Measurements from ENCODE around the gene UBE2G2.

UBE2G2 gene

GRCh38 chr21:44819283-44820243 lies 17.9 kb upstream of the UBE2G2 start:
- DNase-seq: no peak
- Histone ChIP-seq H3K4me3 (ENCODE audit: control insufficient read depth in 1 of 7, extremely low read depth in 1 of 7, insufficient read depth in 4 of 7, low read depth in 2 of 7, low read length in 6 of 7) (peak overlapping the region in 2 of 7 experiments; percentile 73 to 81), H3K27me3 (replicated peaks in 2 of 5; ENCODE audit: control insufficient read depth in 4 of 5, insufficient read depth in 5 of 5, low read length in 4 of 5) (no peaks in the 10 kb centered on the region), H3K9me3 (ENCODE audit: control extremely low read depth in 1 of 5, control insufficient read depth in 4 of 5, insufficient read depth in 2 of 5, low read depth in 1 of 5, low read length in 4 of 5) (peaks cover 3 to 32% (median 20%) of the 10 kb centered on the region in 5 experiments), H3K27ac (ENCODE audit: insufficient read depth in 1 of 2, low read depth in 1 of 2, low read length in 2 of 2, poor library complexity in 1 of 2, severe bottlenecking in 2 of 2) (no peak overlapping the region), H3K4me1 (ENCODE audit: control extremely low read depth in 1 of 4, control insufficient read depth in 4 of 4, insufficient read depth in 4 of 4, low read length in 3 of 4) (peaks cover 0 to 20% (median 15%) of the 10 kb centered on the region in 4 experiments), H3K36me3 (ENCODE audit: control insufficient read depth in 4 of 4, insufficient read depth in 4 of 4, low read length in 3 of 4) (no peaks in the 10 kb centered on the region)
- POLR2A ChIA-PET: no interaction called here
- CTCF ChIA-PET: interaction anchor here (1.0 to 1.5 kb wide), 4 partner anchors 15 to 45 kb away, joined by 3 read pairs; no protein-coding TSS in a partner anchor
- 96% methylated on average over 33 of the region's 33 CpGs for WGBS (ENCODE audit: insufficient coverage)

GRCh38 chr21:44818640-44819011 lies 17.0 kb upstream of the UBE2G2 start:
- no peaks in the 10 kb centered on the region for H3K27me3 ChIP-seq (replicated peaks in 2 of 5; ENCODE audit: control insufficient read depth in 4 of 5, insufficient read depth in 5 of 5, low read length in 4 of 5)
- 56% methylated on average over 36 of the region's 37 CpGs for WGBS (ENCODE audit: insufficient coverage)
- CTCF ChIA-PET: no interaction called here
- DNase-seq: no peak
- H3K4me1 ChIP-seq (ENCODE audit: control extremely low read depth in 1 of 4, control insufficient read depth in 4 of 4, insufficient read depth in 4 of 4, low read length in 3 of 4): peaks cover 0 to 20% (median 15%) of the 10 kb centered on the region in 4 experiments
- POLR2A ChIA-PET: no interaction called here
- H3K27ac ChIP-seq (ENCODE audit: insufficient read depth in 1 of 2, low read depth in 1 of 2, low read length in 2 of 2, poor library complexity in 1 of 2, severe bottlenecking in 2 of 2): peak overlapping the region; percentile 74 to 91
- H3K36me3 ChIP-seq (ENCODE audit: control insufficient read depth in 4 of 4, insufficient read depth in 4 of 4, low read length in 3 of 4): peaks cover 0 to 4% (median 2%) of the 10 kb centered on the region in 4 experiments
- peaks cover 3 to 29% (median 17%) of the 10 kb centered on the region in 5 experiments for H3K9me3 ChIP-seq (ENCODE audit: control extremely low read depth in 1 of 5, control insufficient read depth in 4 of 5, insufficient read depth in 2 of 5, low read depth in 1 of 5, low read length in 4 of 5)
- H3K4me3 ChIP-seq (ENCODE audit: control insufficient read depth in 1 of 7, extremely low read depth in 1 of 7, insufficient read depth in 4 of 7, low read depth in 2 of 7, low read length in 6 of 7): peak overlapping the region; percentile 49 to 81 (median 73)

- Histone ChIP-seq H3K4me1 (ENCODE audit: control extremely low read depth in 1 of 4, control insufficient read depth in 4 of 4, insufficient read depth in 4 of 4, low read length in 3 of 4) (peaks cover 0 to 20% (median 15%) of the 10 kb centered on the region in 4 experiments), H3K27ac (ENCODE audit: insufficient read depth in 1 of 2, low read depth in 1 of 2, low read length in 2 of 2, poor library complexity in 1 of 2, severe bottlenecking in 2 of 2) (peak within 1 kb of the TSS; percentile 74 to 91), H3K4me3 (ENCODE audit: control insufficient read depth in 1 of 7, extremely low read depth in 1 of 7, insufficient read depth in 4 of 7, low read depth in 2 of 7, low read length in 6 of 7) (peak within 1 kb of the TSS; percentile 52 to 81 (median 73)), H3K9me3 (ENCODE audit: control extremely low read depth in 1 of 5, control insufficient read depth in 4 of 5, insufficient read depth in 2 of 5, low read depth in 1 of 5, low read length in 4 of 5) (peaks cover 3 to 24% (median 12%) of the 10 kb centered on the region in 5 experiments), H3K27me3 (replicated peaks in 2 of 5; ENCODE audit: control insufficient read depth in 4 of 5, insufficient read depth in 5 of 5, low read length in 4 of 5) (no peaks in the 10 kb centered on the region), H3K36me3 (ENCODE audit: control insufficient read depth in 4 of 4, insufficient read depth in 4 of 4, low read length in 3 of 4) (peaks cover 0 to 9% (median 7%) of the 10 kb centered on the region in 4 experiments)
- ChIA-PET CTCF (no interaction called here), POLR2A (no interaction called here)
- WGBS (ENCODE audit: insufficient coverage): 0% methylated on average over 80 of the region's 108 CpGs
- peak; percentile 84 to 94 (median 93) for DNase-seq
Observed at GRCh38 chr21:44817914-44818639, 16.5 kb upstream of the UBE2G2 start, which contains the start of gene SUMO3. TSS of gene SUMO3 (minus strand) at chr21:44818062. CDS start at chr21:44817968, 94 bp downstream.

DNA sequence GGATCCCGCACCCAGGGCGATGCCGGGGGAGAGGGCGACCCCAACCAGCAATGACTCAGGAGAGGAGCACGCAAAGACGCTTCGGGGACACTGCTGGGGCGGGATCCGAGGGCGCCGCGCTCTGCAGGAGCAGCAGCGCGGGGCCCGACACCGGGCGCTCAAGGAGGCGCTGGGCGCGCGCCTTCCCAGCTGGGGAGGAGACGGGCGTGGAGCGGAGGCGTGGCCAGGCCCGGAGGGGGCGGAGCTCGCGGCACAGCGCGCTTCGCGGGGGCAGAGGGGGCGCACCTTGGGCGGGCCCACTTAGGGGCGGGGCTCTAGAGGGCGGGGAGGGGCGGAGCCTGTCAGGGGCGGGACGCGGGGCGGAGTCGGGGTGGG lies 15.9 kb upstream of the UBE2G2 start:
- no peaks in the 10 kb centered on the region for H3K27me3 ChIP-seq (replicated peaks in 2 of 5; ENCODE audit: control insufficient read depth in 4 of 5, insufficient read depth in 5 of 5, low read length in 4 of 5)
- H3K27ac ChIP-seq (ENCODE audit: insufficient read depth in 1 of 2, low read depth in 1 of 2, low read length in 2 of 2, poor library complexity in 1 of 2, severe bottlenecking in 2 of 2): peak overlapping the region in 1 of 2 experiments; percentile 91
- peaks cover 3 to 19% (median 9%) of the 10 kb centered on the region in 5 experiments for H3K9me3 ChIP-seq (ENCODE audit: control extremely low read depth in 1 of 5, control insufficient read depth in 4 of 5, insufficient read depth in 2 of 5, low read depth in 1 of 5, low read length in 4 of 5)
- peaks cover 0 to 20% (median 15%) of the 10 kb centered on the region in 4 experiments for H3K4me1 ChIP-seq (ENCODE audit: control extremely low read depth in 1 of 4, control insufficient read depth in 4 of 4, insufficient read depth in 4 of 4, low read length in 3 of 4)
- peak overlapping the region; percentile 52 to 81 (median 73) for H3K4me3 ChIP-seq (ENCODE audit: control insufficient read depth in 1 of 7, extremely low read depth in 1 of 7, insufficient read depth in 4 of 7, low read depth in 2 of 7, low read length in 6 of 7)
- ChIA-PET CTCF (no interaction called here), POLR2A (no interaction called here)
- peak; percentile 77 to 89 (median 88) for DNase-seq
- peaks cover 0 to 15% (median 12%) of the 10 kb centered on the region in 4 experiments for H3K36me3 ChIP-seq (ENCODE audit: control insufficient read depth in 4 of 4, insufficient read depth in 4 of 4, low read length in 3 of 4)
- 0% methylated on average over 17 of the region's 43 CpGs for WGBS (ENCODE audit: insufficient coverage)

DNA sequence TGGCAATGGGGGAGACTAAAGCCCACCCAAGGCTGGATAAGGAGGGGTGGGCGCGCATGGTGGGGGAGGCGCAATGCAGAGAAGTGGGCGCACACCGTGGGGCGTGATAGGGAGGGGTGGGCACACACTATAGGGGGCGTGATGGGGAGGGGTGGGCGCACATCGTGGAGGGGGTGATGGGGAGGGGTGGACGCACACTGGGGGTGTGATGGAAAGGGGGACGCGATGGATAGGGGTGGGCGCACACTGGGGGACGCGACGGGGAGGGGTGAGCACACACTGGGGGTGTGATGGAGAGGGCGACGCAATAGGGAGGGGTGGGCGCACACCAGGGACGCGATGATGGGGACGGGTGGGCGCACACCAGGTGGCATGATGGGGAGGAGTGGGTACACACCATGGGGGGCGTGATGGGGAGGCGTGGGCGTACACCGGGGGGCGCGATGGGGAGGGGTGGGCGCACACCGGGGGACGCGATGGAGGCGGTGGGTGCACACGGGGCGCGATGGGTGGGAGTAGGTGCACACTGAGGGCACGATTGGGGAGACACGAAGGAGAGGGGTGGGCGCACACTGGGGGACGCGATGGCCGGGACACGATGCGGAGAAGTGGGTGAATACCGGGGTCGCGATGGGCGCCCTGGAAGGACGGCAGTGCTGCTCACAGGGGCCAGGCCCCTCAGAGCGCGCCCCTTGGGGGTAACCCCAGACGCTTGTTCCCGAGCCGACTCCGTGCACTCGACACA lies 15.3 kb upstream of the UBE2G2 start:
- Histone ChIP-seq H3K27ac (ENCODE audit: insufficient read depth in 1 of 2, low read depth in 1 of 2, low read length in 2 of 2, poor library complexity in 1 of 2, severe bottlenecking in 2 of 2) (peak overlapping the region in 1 of 2 experiments; percentile 49), H3K27me3 (replicated peaks in 2 of 5; ENCODE audit: control insufficient read depth in 4 of 5, insufficient read depth in 5 of 5, low read length in 4 of 5) (no peaks in the 10 kb centered on the region), H3K4me1 (ENCODE audit: control extremely low read depth in 1 of 4, control insufficient read depth in 4 of 4, insufficient read depth in 4 of 4, low read length in 3 of 4) (peaks cover 0 to 20% (median 15%) of the 10 kb centered on the region in 4 experiments), H3K36me3 (ENCODE audit: control insufficient read depth in 4 of 4, insufficient read depth in 4 of 4, low read length in 3 of 4) (peaks cover 0 to 18% (median 15%) of the 10 kb centered on the region in 4 experiments), H3K4me3 (ENCODE audit: control insufficient read depth in 1 of 7, extremely low read depth in 1 of 7, insufficient read depth in 4 of 7, low read depth in 2 of 7, low read length in 6 of 7) (peak overlapping the region; percentile 52 to 81 (median 73)), H3K9me3 (ENCODE audit: control extremely low read depth in 1 of 5, control insufficient read depth in 4 of 5, insufficient read depth in 2 of 5, low read depth in 1 of 5, low read length in 4 of 5) (peaks cover under 1 to 15% (median 5%) of the 10 kb centered on the region in 5 experiments)
- ChIA-PET POLR2A (no interaction called here), CTCF (interaction anchor here (2.9 kb wide), 1 partner anchor 13 kb away, joined by 10 read pairs; no protein-coding TSS in a partner anchor)
- 56% methylated on average over 38 of the region's 57 CpGs for WGBS (ENCODE audit: insufficient coverage)
- no peak for DNase-seq

DNA sequence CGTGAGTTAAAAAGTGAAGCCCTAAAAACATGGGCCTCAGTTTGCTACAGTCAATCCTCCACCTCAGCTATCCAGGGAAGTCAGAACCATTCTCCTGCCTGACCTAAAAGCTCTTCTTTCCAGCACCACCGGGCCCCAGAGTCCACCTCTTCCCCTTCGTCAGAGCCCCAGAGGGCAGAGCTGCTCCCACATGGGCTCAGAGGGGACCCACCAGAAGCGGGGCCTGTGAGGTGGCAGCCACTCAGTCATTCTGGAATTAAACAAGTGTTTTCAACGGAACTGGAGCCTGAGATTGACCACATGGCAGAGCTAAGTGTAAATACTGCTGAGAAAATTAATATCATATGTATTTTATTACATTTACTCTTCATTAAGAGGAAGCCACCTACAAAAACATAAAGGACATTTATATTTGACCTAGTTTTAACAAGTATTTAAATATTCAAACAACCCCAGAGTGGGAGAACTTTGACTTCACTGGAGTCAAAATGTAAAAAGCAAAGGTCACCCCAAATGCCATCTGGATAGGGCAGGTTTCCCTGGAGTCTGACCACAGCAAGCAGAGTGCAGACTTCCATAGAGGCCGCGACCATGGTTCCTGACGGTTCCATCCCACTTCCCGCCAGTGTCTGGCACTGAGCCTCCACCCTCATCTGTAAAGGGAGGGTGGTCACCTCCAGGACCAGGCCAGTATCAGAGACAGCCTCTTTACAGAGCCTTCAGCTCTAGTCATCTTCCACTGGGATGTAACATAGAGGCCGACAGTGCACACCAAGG lies 14.4 kb upstream of the UBE2G2 start:
- WGBS (ENCODE audit: insufficient coverage): 88% methylated on average over 9 of the region's 10 CpGs
- POLR2A ChIA-PET: interaction anchor here (0.7 kb wide), 1 partner anchor 50 kb away, joined by 3 read pairs; no protein-coding TSS in a partner anchor
- Histone ChIP-seq H3K9me3 (ENCODE audit: control extremely low read depth in 1 of 5, control insufficient read depth in 4 of 5, insufficient read depth in 2 of 5, low read depth in 1 of 5, low read length in 4 of 5) (peaks cover 0 to 8% (median 2%) of the 10 kb centered on the region in 5 experiments), H3K27me3 (replicated peaks in 2 of 5; ENCODE audit: control insufficient read depth in 4 of 5, insufficient read depth in 5 of 5, low read length in 4 of 5) (no peaks in the 10 kb centered on the region), H3K36me3 (ENCODE audit: control insufficient read depth in 4 of 4, insufficient read depth in 4 of 4, low read length in 3 of 4) (peaks cover 0 to 23% (median 18%) of the 10 kb centered on the region in 4 experiments), H3K4me1 (ENCODE audit: control extremely low read depth in 1 of 4, control insufficient read depth in 4 of 4, insufficient read depth in 4 of 4, low read length in 3 of 4) (peaks cover 0 to 20% (median 15%) of the 10 kb centered on the region in 4 experiments), H3K4me3 (ENCODE audit: control insufficient read depth in 1 of 7, extremely low read depth in 1 of 7, insufficient read depth in 4 of 7, low read depth in 2 of 7, low read length in 6 of 7) (no peak overlapping the region), H3K27ac (ENCODE audit: insufficient read depth in 1 of 2, low read depth in 1 of 2, low read length in 2 of 2, poor library complexity in 1 of 2, severe bottlenecking in 2 of 2) (no peak overlapping the region)
- DNase-seq: no peak
- CTCF ChIA-PET: interaction anchor here (0.9 to 2.9 kb wide), 2 partner anchors 12 to 338 kb away, joined by 3 to 10 read pairs; no protein-coding TSS in a partner anchor
